ENCODE data around the gene DIAPH2.

The DIAPH2 gene

DNA sequence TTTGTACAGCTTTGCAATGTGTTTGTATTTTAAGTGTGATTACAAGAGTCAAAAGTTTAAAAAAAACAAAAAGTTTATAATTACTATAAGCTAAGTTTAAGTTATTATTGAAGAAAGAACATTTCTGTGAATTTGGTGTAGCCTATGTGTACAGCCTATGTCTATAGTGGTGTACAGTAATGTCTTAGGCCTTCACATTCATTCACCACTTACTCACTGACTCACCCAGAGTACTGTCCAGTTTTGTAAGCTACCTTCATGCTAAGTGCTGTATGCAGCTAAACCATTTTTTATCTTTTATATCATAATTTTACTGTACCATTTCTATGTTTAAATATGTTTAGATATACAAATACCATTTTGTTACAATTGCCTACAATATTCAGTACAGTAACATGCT lies 381.3 kb downstream of the DIAPH2 start:
- no peak for ATAC-seq
- no peaks in the 10 kb centered on the region for H3K27me3 Mint-ChIP-seq
- no peaks in the 10 kb centered on the region for H3K9me3 Mint-ChIP-seq
- no peaks in the 10 kb centered on the region for H3K36me3 Mint-ChIP-seq
- H3K27ac Mint-ChIP-seq: no peak overlapping the region
- H3K4me1 Mint-ChIP-seq: no peaks in the 10 kb centered on the region
- H3K4me3 Mint-ChIP-seq: no peak overlapping the region

DNA sequence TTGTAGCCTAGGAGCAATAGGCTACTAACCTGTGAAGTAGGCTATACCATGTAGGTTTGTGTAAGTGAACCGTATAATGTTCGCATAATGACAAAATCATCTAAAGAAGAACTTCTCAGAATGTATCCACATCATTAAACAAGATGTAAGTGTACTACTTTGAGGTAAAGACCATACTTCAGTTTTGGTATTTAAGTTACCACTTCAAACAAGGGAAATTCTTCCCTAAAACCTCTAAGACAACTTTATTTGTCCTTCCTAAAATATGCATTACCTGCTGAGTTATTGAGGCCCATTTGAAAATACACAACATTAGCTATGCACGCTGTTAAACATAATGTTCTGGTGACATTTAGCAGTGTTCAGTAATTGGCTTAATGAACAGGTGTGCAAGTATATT lies 381.7 kb downstream of the DIAPH2 start:
- no peak overlapping the region for H3K4me3 Mint-ChIP-seq
- no peaks in the 10 kb centered on the region for H3K27me3 Mint-ChIP-seq
- ATAC-seq: no peak
- H3K27ac Mint-ChIP-seq: no peak overlapping the region
- no peaks in the 10 kb centered on the region for H3K9me3 Mint-ChIP-seq
- H3K36me3 Mint-ChIP-seq: no peaks in the 10 kb centered on the region
- no peaks in the 10 kb centered on the region for H3K4me1 Mint-ChIP-seq

- no peak for ATAC-seq
- no peaks in the 10 kb centered on the region for H3K4me1 Mint-ChIP-seq
- no peaks in the 10 kb centered on the region for H3K27me3 Mint-ChIP-seq
- H3K36me3 Mint-ChIP-seq: no peaks in the 10 kb centered on the region
- no peak overlapping the region for H3K27ac Mint-ChIP-seq
- H3K4me3 Mint-ChIP-seq: no peak overlapping the region
- no peaks in the 10 kb centered on the region for H3K9me3 Mint-ChIP-seq
These were observed 385.7 kb downstream of the DIAPH2 start for GRCh38 chrX:97070346-97070745.

GRCh38 chrX:97074400-97074799 lies 389.8 kb downstream of the DIAPH2 start:
- H3K4me3 Mint-ChIP-seq: no peak overlapping the region
- H3K27me3 Mint-ChIP-seq: no peaks in the 10 kb centered on the region
- H3K36me3 Mint-ChIP-seq: peaks cover 7% of the 10 kb centered on the region
- no peaks in the 10 kb centered on the region for H3K4me1 Mint-ChIP-seq
- ATAC-seq: no peak
- H3K27ac Mint-ChIP-seq: no peak overlapping the region
- no peaks in the 10 kb centered on the region for H3K9me3 Mint-ChIP-seq

DNA sequence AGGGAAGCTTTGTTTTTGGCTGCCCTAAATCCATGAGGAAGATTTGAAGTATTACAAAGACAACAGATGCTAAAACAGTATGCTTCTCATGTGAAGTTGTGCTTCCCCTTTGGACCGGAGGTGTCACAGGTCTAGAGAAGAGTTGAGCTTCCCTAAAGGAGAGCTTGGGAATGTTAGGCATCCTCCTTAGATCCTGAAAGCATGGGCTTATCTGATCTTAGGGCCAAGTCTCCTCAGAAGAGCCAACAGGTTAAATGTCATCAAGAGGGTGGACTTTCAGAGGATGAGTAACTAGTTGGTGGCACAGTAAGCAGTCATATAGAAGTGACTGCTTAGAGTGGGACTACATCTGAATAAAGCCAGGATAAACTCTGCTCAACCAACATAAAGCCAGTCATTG lies 404.5 kb downstream of the DIAPH2 start:
- Mint-ChIP-seq H3K27ac (no peak overlapping the region), H3K27me3 (no peaks in the 10 kb centered on the region), H3K4me1 (no peaks in the 10 kb centered on the region), H3K36me3 (peaks cover 4% of the 10 kb centered on the region), H3K4me3 (no peak overlapping the region), H3K9me3 (no peaks in the 10 kb centered on the region)
- ATAC-seq: no peak

DNA sequence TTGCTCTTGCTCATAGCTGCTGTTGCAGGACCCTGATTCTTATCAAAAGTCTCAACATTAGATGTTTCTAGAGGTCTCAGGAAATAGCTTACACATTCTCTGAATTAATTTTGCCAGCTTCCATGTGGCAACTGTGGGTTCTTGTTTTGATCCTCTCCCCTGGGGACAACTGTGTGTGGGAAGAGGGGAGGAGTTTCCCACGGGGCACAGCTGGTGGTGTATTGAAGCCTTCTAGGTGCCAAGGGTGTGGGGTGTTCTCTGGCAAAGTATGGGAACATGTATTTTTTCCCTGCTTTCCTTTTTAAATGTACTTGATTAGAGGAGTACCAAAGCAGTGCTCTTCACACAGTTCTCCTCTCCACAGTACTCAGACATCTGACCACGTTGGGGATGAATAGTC lies 411.7 kb downstream of the DIAPH2 start:
- H3K27ac Mint-ChIP-seq: no peak overlapping the region
- H3K4me1 Mint-ChIP-seq: no peaks in the 10 kb centered on the region
- no peaks in the 10 kb centered on the region for H3K27me3 Mint-ChIP-seq
- no peak overlapping the region for H3K4me3 Mint-ChIP-seq
- no peaks in the 10 kb centered on the region for H3K9me3 Mint-ChIP-seq
- peaks cover 8% of the 10 kb centered on the region for H3K36me3 Mint-ChIP-seq
- ATAC-seq: no peak

- H3K27me3 Mint-ChIP-seq: no peaks in the 10 kb centered on the region
- no peak overlapping the region for H3K4me3 Mint-ChIP-seq
- no peak overlapping the region for H3K27ac Mint-ChIP-seq
- H3K4me1 Mint-ChIP-seq: no peaks in the 10 kb centered on the region
- H3K36me3 Mint-ChIP-seq: peaks cover 17% of the 10 kb centered on the region
- no peak for ATAC-seq
- H3K9me3 Mint-ChIP-seq: no peaks in the 10 kb centered on the region
These were observed 418.3 kb downstream of the DIAPH2 start for GRCh38 chrX:97102938-97103337.

DNA sequence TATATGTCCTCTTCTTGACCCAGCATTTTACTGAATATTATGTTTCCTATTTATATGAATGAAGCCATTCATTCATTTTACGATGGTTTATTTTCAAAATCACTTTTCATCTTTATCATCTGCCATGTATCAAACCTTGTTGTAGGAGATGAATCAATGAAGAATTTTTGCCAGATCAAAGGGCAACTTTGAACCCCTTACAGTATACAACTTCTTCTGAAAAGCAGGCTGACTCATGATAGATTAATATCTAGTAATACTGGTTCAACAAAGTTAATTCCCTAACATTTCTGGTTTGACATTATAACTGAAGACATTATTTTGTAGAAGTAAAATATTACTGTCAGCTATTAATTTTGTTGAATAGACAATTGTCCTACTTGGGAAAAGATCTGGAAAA lies 425.1 kb downstream of the DIAPH2 start:
- H3K4me3 Mint-ChIP-seq: no peak overlapping the region
- no peaks in the 10 kb centered on the region for H3K36me3 Mint-ChIP-seq
- no peaks in the 10 kb centered on the region for H3K4me1 Mint-ChIP-seq
- H3K27me3 Mint-ChIP-seq: no peaks in the 10 kb centered on the region
- no peak overlapping the region for H3K27ac Mint-ChIP-seq
- ATAC-seq: no peak
- H3K9me3 Mint-ChIP-seq: no peaks in the 10 kb centered on the region

GRCh38 chrX:97117572-97117971 lies 432.9 kb downstream of the DIAPH2 start:
- Mint-ChIP-seq H3K36me3 (peaks cover 24% of the 10 kb centered on the region), H3K4me3 (no peak overlapping the region), H3K9me3 (no peaks in the 10 kb centered on the region), H3K4me1 (no peaks in the 10 kb centered on the region), H3K27me3 (no peaks in the 10 kb centered on the region), H3K27ac (no peak overlapping the region)
- ATAC-seq: no peak

GRCh38 chrX:97119474-97120109 lies 434.9 kb downstream of the DIAPH2 start:
- Mint-ChIP-seq H3K27ac (no peak overlapping the region), H3K4me1 (no peaks in the 10 kb centered on the region), H3K9me3 (no peaks in the 10 kb centered on the region), H3K36me3 (peaks cover 25% of the 10 kb centered on the region), H3K27me3 (no peaks in the 10 kb centered on the region), H3K4me3 (no peak overlapping the region)
- no peak for ATAC-seq

DNA sequence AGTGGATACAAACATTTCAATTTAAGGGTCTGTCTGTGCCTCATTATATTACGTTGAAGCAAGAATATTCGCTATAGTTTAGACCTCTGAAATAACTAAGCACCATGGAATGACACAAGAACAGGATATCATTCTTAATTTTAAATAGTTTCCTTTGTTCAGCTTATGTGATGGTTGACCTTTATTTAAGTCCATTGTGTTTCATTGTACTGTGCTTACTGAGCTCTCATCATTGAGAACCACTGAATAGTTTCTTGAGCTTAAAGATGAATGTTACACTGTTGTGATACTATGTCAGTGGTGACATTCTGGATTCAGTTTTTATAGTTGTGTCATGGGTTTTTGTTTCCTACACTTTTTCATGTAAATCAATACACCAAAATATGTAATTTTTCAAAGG lies 438.4 kb downstream of the DIAPH2 start:
- ATAC-seq: no peak
- Mint-ChIP-seq H3K27me3 (no peaks in the 10 kb centered on the region), H3K4me3 (no peak overlapping the region), H3K36me3 (peaks cover 30% of the 10 kb centered on the region), H3K4me1 (no peaks in the 10 kb centered on the region), H3K27ac (no peak overlapping the region), H3K9me3 (no peaks in the 10 kb centered on the region)

DNA sequence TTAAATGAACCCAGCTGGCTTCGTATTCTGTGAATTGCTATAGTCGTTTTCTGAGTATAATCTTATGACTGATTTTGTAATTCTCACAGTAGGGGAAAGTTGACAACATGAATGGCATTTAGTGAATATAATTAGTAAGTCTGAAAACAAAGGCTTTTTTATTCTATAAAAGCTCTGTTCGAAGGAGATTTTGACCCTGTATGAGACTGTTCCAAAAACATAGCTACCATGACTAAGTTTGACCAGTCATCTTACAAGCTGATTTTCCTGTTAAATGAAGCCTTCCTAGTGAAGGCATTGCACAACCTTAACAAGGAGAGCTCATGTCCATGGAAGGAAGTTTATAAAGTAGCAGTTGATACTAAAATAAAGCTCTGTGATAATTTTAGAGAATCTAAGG lies 441.4 kb downstream of the DIAPH2 start:
- Mint-ChIP-seq H3K9me3 (no peaks in the 10 kb centered on the region), H3K4me3 (no peak overlapping the region), H3K4me1 (no peaks in the 10 kb centered on the region), H3K27ac (no peak overlapping the region), H3K36me3 (peaks cover 5% of the 10 kb centered on the region), H3K27me3 (no peaks in the 10 kb centered on the region)
- ATAC-seq: no peak

GRCh38 chrX:97132664-97133415 lies 448.2 kb downstream of the DIAPH2 start:
- Mint-ChIP-seq H3K27me3 (no peaks in the 10 kb centered on the region), H3K4me1 (no peaks in the 10 kb centered on the region), H3K36me3 (no peaks in the 10 kb centered on the region), H3K9me3 (no peaks in the 10 kb centered on the region), H3K4me3 (no peak overlapping the region), H3K27ac (no peak overlapping the region)
- no peak for ATAC-seq

DNA sequence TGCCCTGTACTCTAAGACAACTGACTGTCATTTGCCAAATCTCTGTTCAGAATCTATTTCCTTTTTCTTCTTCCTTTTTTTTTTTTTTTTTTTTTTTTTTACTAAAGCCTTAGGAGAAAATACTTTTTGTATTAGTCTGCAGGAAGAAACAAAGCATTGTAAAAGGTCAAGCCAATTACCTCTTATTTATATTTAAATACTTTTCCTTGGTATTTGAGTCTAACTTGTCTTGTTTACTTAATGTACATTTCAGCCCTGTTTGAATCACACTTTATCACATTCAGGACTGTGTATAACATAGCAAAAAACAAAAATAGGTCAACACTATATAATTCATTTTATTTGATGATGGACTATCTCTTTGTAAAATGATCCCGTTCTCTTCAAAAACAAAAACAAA lies 461.3 kb downstream of the DIAPH2 start:
- Mint-ChIP-seq H3K27ac (no peak overlapping the region), H3K36me3 (peaks cover 7% of the 10 kb centered on the region), H3K27me3 (no peaks in the 10 kb centered on the region), H3K9me3 (no peaks in the 10 kb centered on the region), H3K4me3 (no peak overlapping the region), H3K4me1 (peaks cover 6% of the 10 kb centered on the region)
- ATAC-seq: no peak

DNA sequence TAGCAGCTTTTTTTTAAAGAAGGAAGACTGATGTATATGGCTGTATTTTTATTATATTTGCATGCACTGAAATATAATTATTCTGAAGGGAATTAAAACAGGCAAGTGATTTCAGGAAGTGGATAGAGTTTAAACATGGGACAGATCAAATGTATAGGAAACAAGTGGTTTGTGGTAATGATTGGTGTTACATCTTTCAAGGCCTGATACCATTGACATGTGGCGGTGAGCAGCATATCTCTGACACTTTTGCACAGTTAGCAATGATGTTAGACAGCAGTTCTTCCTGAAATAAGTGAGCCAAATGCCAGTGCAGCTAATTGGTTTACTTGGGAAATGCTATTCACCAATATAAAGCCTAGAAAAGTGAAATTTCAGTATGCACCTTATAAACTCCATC lies 471.2 kb downstream of the DIAPH2 start:
- H3K27me3 Mint-ChIP-seq: no peaks in the 10 kb centered on the region
- H3K9me3 Mint-ChIP-seq: no peaks in the 10 kb centered on the region
- ATAC-seq: no peak
- H3K4me3 Mint-ChIP-seq: no peak overlapping the region
- peaks cover 5% of the 10 kb centered on the region for H3K36me3 Mint-ChIP-seq
- no peak overlapping the region for H3K27ac Mint-ChIP-seq
- H3K4me1 Mint-ChIP-seq: no peaks in the 10 kb centered on the region

DNA sequence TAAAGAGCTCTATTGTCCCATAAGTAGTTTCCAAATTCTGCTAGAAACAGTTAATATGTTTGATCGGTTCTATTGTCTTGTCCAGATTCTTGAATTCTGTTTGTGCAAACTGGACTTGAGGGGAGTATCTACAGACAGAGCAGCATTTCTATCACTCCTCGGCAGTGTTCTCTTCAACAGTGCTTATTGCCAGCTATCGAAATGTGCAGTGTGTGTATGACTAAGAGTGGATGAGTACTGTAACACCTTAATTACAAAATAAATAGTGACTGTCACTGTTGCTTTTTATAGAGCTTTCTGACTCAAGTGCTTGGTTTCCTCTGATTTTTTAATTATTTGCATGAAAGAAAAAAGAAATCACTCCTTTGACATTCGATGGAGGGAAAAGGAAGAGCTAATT lies 473.6 kb downstream of the DIAPH2 start:
- no peaks in the 10 kb centered on the region for H3K36me3 Mint-ChIP-seq
- no peak overlapping the region for H3K27ac Mint-ChIP-seq
- H3K27me3 Mint-ChIP-seq: no peaks in the 10 kb centered on the region
- no peaks in the 10 kb centered on the region for H3K9me3 Mint-ChIP-seq
- no peak overlapping the region for H3K4me3 Mint-ChIP-seq
- ATAC-seq: no peak
- H3K4me1 Mint-ChIP-seq: no peaks in the 10 kb centered on the region

All from stimulated activated memory B cell treated with anti-CD40 and anti-IgM and Interleukin-4, amounts not matched to agents 10 μg/mL and 1 μg/mL and 100 μg/mL, for 72 hours (primary cell).